BJ (cell line): ENCODE measurements around the gene EID1. TPM values are rescaled to one million over a fixed set of nuclear protein-coding genes. Genes with fewer than 3 reads are reported as not detected.
"Not testable (repeated sequence)": the region's sequence is repeated elsewhere in the genome, so short reads cannot be mapped to it uniquely, and the experiment has no call there.

Experiments
- CTCF ChIA-PET: fragments of 350-600 bp; formaldehyde crosslinking; extraction: SDS; loops from one replicate; lab custom pipeline; 2021; ENCODE audit warnings: antibody characterized with exemption, inconsistent platforms; lab: Yijun Ruan, JAX
- POLR2A ChIA-PET: fragments of 300-600 bp; sonication (Branson Sonifier 250); formaldehyde crosslinking; extraction: SDS; loops from one replicate; lab custom pipeline; 2021; ENCODE audit warnings: antibody characterized with exemption; lab: Charles Lee
- DNase-seq: peaks from one replicate; pipeline ENCODE4 v3.0.0-alpha.2; 2011; ENCODE audit warnings: low read depth
- H3K27me3 ChIP-seq: 2 replicates; pipeline ENCODE4 v1.6.0; 2011; ENCODE audit warnings: low read length; ENCODE audit not compliant: control insufficient read depth, insufficient read depth
- H3K36me3 ChIP-seq: 2 replicates; pipeline ENCODE4 v1.5.1; 2011; ENCODE audit warnings: low read length; ENCODE audit not compliant: control insufficient read depth, insufficient read depth
- H3K4me3 ChIP-seq: 2 replicates; pipeline ENCODE4 v1.5.1; 2011; ENCODE audit warnings: low read depth, mild to moderate bottlenecking, control low read depth, low read length
- CTCF ChIP-seq: IDR thresholded peaks from 2 replicates; pipeline ENCODE4 v1.5.1; 2011; ENCODE audit warnings: low read depth, mild to moderate bottlenecking, control low read depth, inconsistent platforms, low read length, moderate library complexity; ENCODE audit not compliant: insufficient read depth
- polyA plus RNA-seq: library from polyadenylated mRNA; depleted of rRNA; stranded (reverse); fragments of >200 nt; gene quantifications from 2 replicates; pipeline ENCODE4 v1.2.3, GENCODE V29; 2011

The EID1 gene
- polyA plus RNA-seq, 1 experiment = 165 TPM

- H3K4me3 ChIP-seq = no peak overlapping the region
- no peak for TF ChIP-seq CTCF
- no peak for DNase-seq
- POLR2A ChIA-PET = no interaction called here
- H3K27me3 ChIP-seq = no peaks in the 10 kb centered on the region
- CTCF ChIA-PET = no interaction called here
- no peaks in the 10 kb centered on the region for H3K36me3 ChIP-seq
Observed at GRCh38 chr15:48905216-48905615, 27.3 kb downstream of the EID1 start.

- Histone ChIP-seq H3K27me3 (no peaks in the 10 kb centered on the region), H3K4me3 (no peak overlapping the region), H3K36me3 (no peaks in the 10 kb centered on the region)
- ChIA-PET CTCF (interaction anchor here (1.6 kb wide), 1 partner anchor 70 kb away, joined by 4 read pairs; no protein-coding TSS in a partner anchor), POLR2A (no interaction called here)
- TF ChIP-seq CTCF = no peak
- DNase-seq = no peak
Observed at GRCh38 chr15:48905847-48906246, 27.9 kb downstream of the EID1 start.

GRCh38 chr15:48909313-48909712, 31.4 kb downstream of the EID1 start:
- CTCF ChIA-PET, POLR2A ChIA-PET: not testable (repeated sequence)

GRCh38 chr15:48910554-48910953, 32.6 kb downstream of the EID1 start:
- POLR2A ChIA-PET, H3K36me3 ChIP-seq, DNase-seq, H3K27me3 ChIP-seq, CTCF ChIA-PET, H3K4me3 ChIP-seq: not testable (repeated sequence)

More at GRCh38 chr15:48909313-48909712, 31.4 kb downstream of the EID1 start:
- H3K27me3 ChIP-seq, H3K36me3 ChIP-seq, H3K4me3 ChIP-seq, DNase-seq: not testable (repeated sequence)

GRCh38 chr15:48913141-48913540, 35.2 kb downstream of the EID1 start:
- TF ChIP-seq CTCF = no peak
- no peaks in the 10 kb centered on the region for H3K27me3 ChIP-seq
- no peak for DNase-seq
- H3K36me3 ChIP-seq = no peaks in the 10 kb centered on the region
- POLR2A ChIA-PET = no interaction called here
- CTCF ChIA-PET = interaction anchor here (0.7 kb wide), 1 partner anchor 11 kb away, joined by 3 read pairs; no protein-coding TSS in a partner anchor
- no peak overlapping the region for H3K4me3 ChIP-seq

- ChIA-PET POLR2A (interaction anchor here (0.6 kb wide), 1 partner anchor 300 kb away, joined by 3 read pairs; no protein-coding TSS in a partner anchor), CTCF (interaction anchor here (1.6 kb wide), 1 partner anchor 10 kb away, joined by 5 read pairs; no protein-coding TSS in a partner anchor)
- TF ChIP-seq CTCF = no peak
Observed at GRCh38 chr15:48914717-48915116, 36.8 kb downstream of the EID1 start.

More at GRCh38 chr15:48914717-48915116, 36.8 kb downstream of the EID1 start:
- no peak for DNase-seq
- H3K4me3 ChIP-seq = no peak overlapping the region
- no peaks in the 10 kb centered on the region for H3K27me3 ChIP-seq
- no peaks in the 10 kb centered on the region for H3K36me3 ChIP-seq
